Gastrocnemius medialis (tissue), 4 donors: Measurements from ENCODE around the gene PSG6.

Source experiments
- POLR2A ChIP-seq, 2 donors: fragments of 450-650 bp; IDR thresholded peaks; one replicate each; pipeline ENCODE4 v1.6.1; 2017; ENCODE audit warnings: antibody characterized with exemption in 2 of 2, mild to moderate bottlenecking in 2 of 2, moderate library complexity in 2 of 2
- TF ChIP-seq, protein P1 (sequence below), 5 experiments: fragments of 450-650 bp in 3 of 5; fragments of 200-600 bp in 2 of 5; sonication (generic) in 2 of 5; IDR thresholded peaks in 4 of 5; conservative IDR thresholded peaks in 1 of 5; 1 replicate in 4 of 5; 2 replicates in 1 of 5; pipeline ENCODE4 v1.5.1; 2016 to 2019; ENCODE audit warnings: antibody characterized with exemption in 5 of 5, mild to moderate bottlenecking in 3 of 5, moderate library complexity in 3 of 5

DNA sequence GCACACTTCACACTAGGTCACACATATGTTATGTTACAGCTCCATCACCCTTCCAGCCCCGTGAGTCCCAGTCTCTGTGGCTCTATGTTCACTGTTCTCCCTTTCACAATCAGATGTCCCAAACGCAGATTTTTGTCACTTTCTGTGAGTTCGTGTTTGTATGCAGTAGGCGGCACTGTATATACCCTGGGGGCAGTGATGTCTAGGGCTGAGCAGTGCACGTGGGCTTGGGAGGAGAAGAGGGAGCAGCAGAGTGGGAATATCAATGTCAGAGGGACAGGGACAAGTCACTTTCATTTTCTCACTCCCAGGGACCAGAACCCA is 60.2 kb downstream of the PSG6 start:
- TF ChIP-seq POLR2A (IDR thresholded peaks at IDR 0.05), result no peak
- TF ChIP-seq, protein P1, sequence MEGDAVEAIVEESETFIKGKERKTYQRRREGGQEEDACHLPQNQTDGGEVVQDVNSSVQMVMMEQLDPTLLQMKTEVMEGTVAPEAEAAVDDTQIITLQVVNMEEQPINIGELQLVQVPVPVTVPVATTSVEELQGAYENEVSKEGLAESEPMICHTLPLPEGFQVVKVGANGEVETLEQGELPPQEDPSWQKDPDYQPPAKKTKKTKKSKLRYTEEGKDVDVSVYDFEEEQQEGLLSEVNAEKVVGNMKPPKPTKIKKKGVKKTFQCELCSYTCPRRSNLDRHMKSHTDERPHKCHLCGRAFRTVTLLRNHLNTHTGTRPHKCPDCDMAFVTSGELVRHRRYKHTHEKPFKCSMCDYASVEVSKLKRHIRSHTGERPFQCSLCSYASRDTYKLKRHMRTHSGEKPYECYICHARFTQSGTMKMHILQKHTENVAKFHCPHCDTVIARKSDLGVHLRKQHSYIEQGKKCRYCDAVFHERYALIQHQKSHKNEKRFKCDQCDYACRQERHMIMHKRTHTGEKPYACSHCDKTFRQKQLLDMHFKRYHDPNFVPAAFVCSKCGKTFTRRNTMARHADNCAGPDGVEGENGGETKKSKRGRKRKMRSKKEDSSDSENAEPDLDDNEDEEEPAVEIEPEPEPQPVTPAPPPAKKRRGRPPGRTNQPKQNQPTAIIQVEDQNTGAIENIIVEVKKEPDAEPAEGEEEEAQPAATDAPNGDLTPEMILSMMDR (IDR thresholded peaks at IDR 0.05 in 4 of 5, conservative IDR thresholded peaks at IDR 0.05 in 1 of 5), result peak in 1 of 5 experiments; percentile 2
